ENCODE measurements around the gene GLRX.
A peak's percentile ranks its signal among the peaks of the same experiment; 100 is the strongest.

DNA sequence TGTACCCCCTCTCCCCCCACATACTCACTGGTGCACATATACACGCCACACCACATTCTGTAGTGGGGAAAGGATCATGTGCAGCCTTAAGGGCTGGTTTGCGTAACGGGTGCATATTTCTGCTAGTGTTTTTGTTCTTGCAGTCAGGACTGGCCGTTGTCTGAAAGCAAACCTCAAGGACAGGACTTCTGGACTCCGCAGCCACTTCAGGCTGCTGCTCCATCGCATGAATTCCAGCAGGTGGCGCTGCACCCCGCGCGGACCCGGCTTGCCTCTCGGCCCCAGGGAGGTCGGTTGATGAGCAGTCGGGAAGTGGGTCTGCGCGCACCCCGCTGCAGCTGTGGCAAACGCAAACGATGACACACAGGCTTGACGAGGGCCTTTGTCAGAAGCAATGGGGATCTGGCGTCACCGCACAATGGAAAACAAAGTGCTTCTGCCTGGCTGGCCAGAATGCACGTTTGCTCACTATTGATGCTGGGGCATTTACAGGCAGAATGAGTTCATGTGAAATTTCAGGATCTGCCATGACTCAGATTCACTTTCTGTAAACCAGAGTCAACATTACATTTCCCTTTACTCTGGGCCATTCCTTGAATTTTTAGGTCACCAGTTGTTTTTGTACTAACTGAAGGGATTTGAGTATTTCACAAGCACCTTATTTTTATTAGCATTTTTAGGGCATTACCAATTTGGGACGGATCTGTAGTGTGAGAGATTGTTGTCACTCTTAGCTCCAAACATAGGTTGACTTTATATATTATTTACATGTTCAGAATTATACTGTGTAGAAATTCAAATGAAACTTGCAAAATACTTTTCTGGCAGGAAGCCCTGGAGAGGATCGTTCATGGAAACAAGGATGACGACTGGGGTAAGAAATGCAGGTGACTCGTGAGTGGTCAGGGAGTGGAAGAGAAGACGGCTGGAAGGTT, 36.4 kb upstream of the GLRX start:
- TF ChIP-seq CTCF (IDR thresholded peaks at IDR 0.05 in 4 of 5, conservative IDR thresholded peaks at IDR 0.05 in 1 of 5) (peak; percentile 98 to 100 (median 99)), POLR2A (IDR thresholded peaks at IDR 0.05) (peak; percentile 29 to 58)
